Stimulated activated CD4-positive, alpha-beta T cell treated with anti-CD3 and anti-CD28 coated beads, Interleukin-12 subunit alpha, Interleukin-12 subunit beta, amount 100 ng/mL, for 48 hours (primary cell): ENCODE results near the gene NKPD1.
A peak's percentile ranks its signal among the peaks of the same experiment; 100 is the strongest.
"Not testable (repeated sequence)": the region's sequence is repeated elsewhere in the genome, so short reads cannot be mapped to it uniquely, and the experiment has no call there.

ENCODE experiments used
- DNase-seq, 3 donors: peaks; one replicate each; pipeline ENCODE4 v3.0.0-alpha.2; 2020; ENCODE audit warnings: low read depth in 2 of 3, low spot score in 1 of 3

NKPD1 gene

DNA sequence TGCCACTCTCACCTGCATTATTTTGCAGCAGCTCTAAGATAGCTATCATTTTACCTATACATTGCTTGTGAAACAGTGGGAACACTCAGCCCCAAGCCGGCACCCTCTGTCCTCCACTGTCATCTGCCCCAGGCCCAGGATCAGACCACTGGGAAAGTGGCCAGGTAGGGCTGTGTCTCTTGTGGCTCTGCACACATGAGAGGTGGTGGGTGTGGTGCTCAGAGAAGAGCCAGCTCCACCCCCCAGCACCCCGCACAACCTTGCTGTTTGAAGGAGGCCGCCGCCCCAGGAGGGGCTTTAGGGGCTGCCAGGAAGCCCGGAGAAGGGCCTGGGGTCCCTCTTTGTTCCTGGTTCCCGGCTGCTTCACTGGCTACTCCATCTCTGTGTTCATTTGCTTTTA lies 41.2 kb downstream of the NKPD1 start:
- no peak for DNase-seq

- not testable (repeated sequence) for DNase-seq
Observed at GRCh38 chr19:45118591-45119355, 42.0 kb downstream of the NKPD1 start.

- DNase-seq, result no peak
Observed at GRCh38 chr19:45118106-45118505, 42.7 kb downstream of the NKPD1 start.

GRCh38 chr19:45117671-45118070 lies 43.1 kb downstream of the NKPD1 start:
- DNase-seq, result no peak

DNA sequence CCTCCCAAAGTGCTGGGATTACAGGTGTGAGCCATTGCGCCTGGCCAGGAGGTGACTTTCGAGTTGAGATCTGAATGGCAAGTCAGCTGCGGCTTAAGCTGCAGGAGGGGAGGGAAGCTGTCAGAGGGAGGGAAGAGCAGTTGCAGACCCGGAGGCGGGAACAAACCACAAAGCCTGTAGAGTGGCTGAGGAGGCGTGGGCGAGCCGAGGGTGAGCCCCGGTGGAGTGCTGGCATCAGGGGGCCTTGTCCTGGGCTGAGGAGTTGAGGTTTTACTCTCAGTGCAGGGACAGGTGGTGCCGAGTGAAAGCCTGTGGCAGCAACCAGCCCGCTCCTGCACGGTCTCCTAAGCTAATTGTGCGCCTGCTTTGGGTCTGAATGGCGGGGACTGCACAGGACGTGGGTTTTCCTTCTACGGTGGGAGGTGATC lies 43.6 kb downstream of the NKPD1 start:
- peak; percentile 45 to 58 (median 52) for DNase-seq

- no peak for DNase-seq
Observed at GRCh38 chr19:45115809-45116615, 44.8 kb downstream of the NKPD1 start.

- no peak for DNase-seq
Observed at GRCh38 chr19:45114116-45114515, 46.7 kb downstream of the NKPD1 start.

- DNase-seq, result no peak
Observed at GRCh38 chr19:45113628-45114027, 47.2 kb downstream of the NKPD1 start.

DNA sequence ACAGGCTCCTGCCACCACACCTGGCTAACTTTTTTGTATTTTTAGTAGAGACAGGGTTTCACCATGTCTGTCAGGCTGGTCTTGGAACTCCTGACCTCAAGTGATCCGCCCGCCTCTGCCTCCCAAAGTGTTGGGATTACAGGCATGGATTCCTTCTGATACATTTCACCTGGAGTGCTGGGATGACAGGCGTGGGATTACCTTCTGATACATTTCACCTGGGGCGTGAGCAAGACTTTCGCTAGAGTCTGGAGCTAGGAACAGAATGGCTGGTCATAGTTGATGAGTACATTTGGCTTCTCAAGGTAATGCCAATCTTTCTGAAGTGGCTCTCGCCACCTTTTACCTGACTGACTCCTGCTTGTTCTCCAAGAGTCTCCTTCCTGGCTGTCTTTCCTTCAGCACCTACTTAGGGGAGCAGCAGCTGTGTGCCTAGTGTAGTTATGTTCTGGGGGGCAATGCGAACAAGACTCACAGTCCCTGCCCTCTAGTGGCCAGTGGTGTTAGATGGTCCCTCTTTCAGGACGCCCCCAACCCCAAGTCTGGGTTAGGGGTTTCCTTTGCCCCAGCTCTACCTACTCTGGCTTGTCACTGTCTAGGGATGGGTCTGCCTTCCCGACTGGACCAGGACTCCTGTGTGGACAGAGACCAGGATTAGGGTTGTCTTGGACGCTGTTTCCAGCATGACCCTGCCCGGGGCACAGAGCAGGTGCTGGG lies 48.5 kb downstream of the NKPD1 start:
- DNase-seq, result no peak
